Measurements from ENCODE around the gene CD151.

- TF ChIP-seq CTCF (IDR thresholded peaks at IDR 0.05) = no peak
- TF ChIP-seq SMC3 (IDR thresholded peaks at IDR 0.05; ENCODE audit: low read depth, low read length) = no peak
Observed at GRCh38 chr11:832529-833113, at the start of gene CD151.

Measured in SK-N-SH (cell line).